Activated CD4-positive, CD25-positive, alpha-beta regulatory T cell treated with anti-CD3 and anti-CD28 coated beads, Interleukin-2, amount 50 U/mL, for 72 hours (primary cell): ENCODE measurements around the gene KIAA0408.

Experiments
- DNase-seq: peaks from one replicate; pipeline ENCODE4 v3.0.0; 2021

Gene KIAA0408

GRCh38 chr6:127459231-127459641 lies at the start of gene KIAA0408:
Gene KIAA0408 (minus strand): TSS chr6:127459389. CDS start chr6:127453981, 5,408 bp downstream.
- DNase-seq: no peak

GRCh38 chr6:127506894-127507293 lies 47.7 kb upstream of the KIAA0408 start:
- no peak for DNase-seq

- DNase-seq: no peak
These were observed 43.8 kb upstream of the KIAA0408 start for GRCh38 chr6:127503022-127503421.

- no peak for DNase-seq
These were observed 38.2 kb upstream of the KIAA0408 start for GRCh38 chr6:127497410-127497809.

GRCh38 chr6:127496471-127496870 lies 37.3 kb upstream of the KIAA0408 start:
- DNase-seq: no peak

GRCh38 chr6:127494240-127494767 lies 35.1 kb upstream of the KIAA0408 start:
- no peak for DNase-seq

GRCh38 chr6:127489248-127489647 lies 30.1 kb upstream of the KIAA0408 start:
- no peak for DNase-seq

GRCh38 chr6:127486934-127487333 lies 27.7 kb upstream of the KIAA0408 start:
- no peak for DNase-seq

GRCh38 chr6:127484212-127484863 lies 25.1 kb upstream of the KIAA0408 start:
- no peak for DNase-seq

GRCh38 chr6:127483399-127484055 lies 24.3 kb upstream of the KIAA0408 start:
- no peak for DNase-seq

- DNase-seq: no peak
These were observed 23.1 kb upstream of the KIAA0408 start for GRCh38 chr6:127482325-127482724.

GRCh38 chr6:127481628-127482027 lies 22.4 kb upstream of the KIAA0408 start:
- no peak for DNase-seq

- DNase-seq: no peak
These were observed 21.9 kb upstream of the KIAA0408 start for GRCh38 chr6:127481111-127481510.

GRCh38 chr6:127477658-127478057 lies 18.5 kb upstream of the KIAA0408 start:
- no peak for DNase-seq

- no peak for DNase-seq
These were observed 16.6 kb upstream of the KIAA0408 start for GRCh38 chr6:127475823-127476176.

GRCh38 chr6:127475135-127475822 lies 16.1 kb upstream of the KIAA0408 start:
- no peak for DNase-seq

GRCh38 chr6:127471379-127472255 lies 12.4 kb upstream of the KIAA0408 start:
- DNase-seq: no peak

- DNase-seq: no peak
These were observed 9.7 kb upstream of the KIAA0408 start for GRCh38 chr6:127468936-127469335.

- no peak for DNase-seq
These were observed 7.2 kb upstream of the KIAA0408 start for GRCh38 chr6:127466416-127466815.

- peak; percentile 69 for DNase-seq
These were observed 5.8 kb upstream of the KIAA0408 start for GRCh38 chr6:127464881-127465459.

GRCh38 chr6:127464161-127464880 lies 5.1 kb upstream of the KIAA0408 start:
- no peak for DNase-seq

GRCh38 chr6:127463056-127463455 lies 3.9 kb upstream of the KIAA0408 start:
- no peak for DNase-seq
